Epidermal melanocyte (primary cell): ENCODE data around the gene ZNF25.
"Not testable (repeated sequence)": the region's sequence is repeated elsewhere in the genome, so short reads cannot be mapped to it uniquely, and the experiment has no call there.

ENCODE experiments used
- DNase-seq: peaks from one replicate; pipeline ENCODE4 v3.0.0; 2011; ENCODE audit warnings: low spot score; ENCODE audit not compliant: insufficient read length

ZNF25 gene

GRCh38 chr10:37976091-37976879 lies at the start of gene ZNF25:
Gene ZNF25, minus strand, starts transcription at chr10:37976647. Its CDS starts 4,925 bp downstream, at chr10:37971722.
- peak; percentile 82 for DNase-seq

- no peak for DNase-seq
These were observed 48.8 kb upstream of the ZNF25 start for GRCh38 chr10:38025283-38025682.

GRCh38 chr10:38019124-38019523 lies 42.7 kb upstream of the ZNF25 start:
- DNase-seq: not testable (repeated sequence)

DNA sequence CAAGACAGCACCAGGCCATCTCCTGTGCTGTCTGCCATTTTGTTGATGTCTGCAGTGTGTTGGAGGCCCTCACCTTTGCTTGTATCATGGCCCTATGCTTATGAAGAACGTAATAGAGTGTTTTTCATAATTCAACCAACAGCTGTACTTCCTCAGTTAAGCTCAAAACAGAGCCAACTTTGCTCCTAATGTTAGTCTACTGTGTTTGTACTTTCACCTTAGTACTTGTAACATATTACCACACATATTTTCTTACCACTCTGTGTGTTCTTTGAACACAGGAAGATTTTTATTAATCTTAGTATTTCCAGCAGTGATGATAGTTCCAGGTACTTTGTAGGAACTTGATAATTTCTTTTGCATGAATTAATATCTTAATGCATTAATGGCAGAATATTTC lies 39.9 kb upstream of the ZNF25 start:
- no peak for DNase-seq

- peak; percentile 71 for DNase-seq
These were observed 33.9 kb upstream of the ZNF25 start, which contains the start of gene ZNF33A for GRCh38 chr10:38010119-38010903. Gene ZNF33A, plus strand, starts transcription at chr10:38010675. Its CDS starts 1,667 bp downstream, at chr10:38012342.

GRCh38 chr10:38007991-38008390 lies 31.5 kb upstream of the ZNF25 start:
- DNase-seq: no peak

GRCh38 chr10:38007551-38007950 lies 31.1 kb upstream of the ZNF25 start:
- DNase-seq: no peak

GRCh38 chr10:38003588-38003987 lies 27.1 kb upstream of the ZNF25 start:
- no peak for DNase-seq

DNA sequence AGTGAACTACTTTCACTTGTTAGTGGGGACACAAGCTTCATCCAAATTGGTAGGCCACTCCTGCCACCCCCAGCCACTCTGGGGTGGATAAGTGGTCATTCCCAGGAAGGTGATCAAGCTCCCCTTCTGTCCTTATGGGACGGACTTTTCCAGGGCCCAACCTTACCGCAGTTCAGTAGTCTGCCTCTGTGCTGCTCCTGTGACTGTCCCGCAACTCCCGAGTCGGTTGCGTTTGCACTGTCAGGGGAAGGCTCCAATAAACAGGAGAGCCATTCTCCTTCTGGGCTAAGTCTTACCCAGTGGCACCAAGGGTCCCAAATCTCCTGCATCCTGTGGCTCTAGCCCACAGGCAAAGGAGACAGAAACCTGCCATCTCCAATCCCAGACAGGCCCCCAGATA lies 26.6 kb upstream of the ZNF25 start:
- DNase-seq: no peak

GRCh38 chr10:38000474-38000873 lies 24.0 kb upstream of the ZNF25 start:
- not testable (repeated sequence) for DNase-seq

- DNase-seq: not testable (repeated sequence)
These were observed 22.5 kb upstream of the ZNF25 start for GRCh38 chr10:37998920-37999319.

GRCh38 chr10:37992083-37992482 lies 15.6 kb upstream of the ZNF25 start:
- no peak for DNase-seq

GRCh38 chr10:37991655-37992054 lies 15.2 kb upstream of the ZNF25 start:
- DNase-seq: no peak

GRCh38 chr10:37976880-37977203 lies 395 bp upstream of the ZNF25 start:
- DNase-seq: no peak

GRCh38 chr10:37975401-37975991 lies 951 bp downstream of the ZNF25 start:
- DNase-seq: no peak

GRCh38 chr10:37972396-37972795 lies 4.1 kb downstream of the ZNF25 start:
- no peak for DNase-seq

GRCh38 chr10:37965006-37965405 lies 11.4 kb downstream of the ZNF25 start:
- DNase-seq: no peak

GRCh38 chr10:37960591-37961137 lies 15.8 kb downstream of the ZNF25 start:
- no peak for DNase-seq

GRCh38 chr10:37957841-37958240 lies 18.6 kb downstream of the ZNF25 start:
- DNase-seq: no peak

- no peak for DNase-seq
These were observed 23.5 kb downstream of the ZNF25 start for GRCh38 chr10:37952926-37953325.

GRCh38 chr10:37952043-37952755 lies 24.2 kb downstream of the ZNF25 start:
- no peak for DNase-seq
